K562 treated with DMSO at 1 percent for 48 hours (cell line): ENCODE data around the gene PCDHB7. TPM values are rescaled to one million over a fixed set of nuclear protein-coding genes. Genes with fewer than 3 reads are reported as not detected.

Source experiments
- total RNA-seq: library from RNA; unstranded; fragments of 300-600 nt; gene quantifications from 2 replicates; pipeline ENCODE4 v1.2.3, GENCODE V29; 2022; ENCODE audit warnings: low replicate concordance; ENCODE audit errors: extremely low read depth

The PCDHB7 gene
- not detected in 2 replicates for total RNA-seq

DNA sequence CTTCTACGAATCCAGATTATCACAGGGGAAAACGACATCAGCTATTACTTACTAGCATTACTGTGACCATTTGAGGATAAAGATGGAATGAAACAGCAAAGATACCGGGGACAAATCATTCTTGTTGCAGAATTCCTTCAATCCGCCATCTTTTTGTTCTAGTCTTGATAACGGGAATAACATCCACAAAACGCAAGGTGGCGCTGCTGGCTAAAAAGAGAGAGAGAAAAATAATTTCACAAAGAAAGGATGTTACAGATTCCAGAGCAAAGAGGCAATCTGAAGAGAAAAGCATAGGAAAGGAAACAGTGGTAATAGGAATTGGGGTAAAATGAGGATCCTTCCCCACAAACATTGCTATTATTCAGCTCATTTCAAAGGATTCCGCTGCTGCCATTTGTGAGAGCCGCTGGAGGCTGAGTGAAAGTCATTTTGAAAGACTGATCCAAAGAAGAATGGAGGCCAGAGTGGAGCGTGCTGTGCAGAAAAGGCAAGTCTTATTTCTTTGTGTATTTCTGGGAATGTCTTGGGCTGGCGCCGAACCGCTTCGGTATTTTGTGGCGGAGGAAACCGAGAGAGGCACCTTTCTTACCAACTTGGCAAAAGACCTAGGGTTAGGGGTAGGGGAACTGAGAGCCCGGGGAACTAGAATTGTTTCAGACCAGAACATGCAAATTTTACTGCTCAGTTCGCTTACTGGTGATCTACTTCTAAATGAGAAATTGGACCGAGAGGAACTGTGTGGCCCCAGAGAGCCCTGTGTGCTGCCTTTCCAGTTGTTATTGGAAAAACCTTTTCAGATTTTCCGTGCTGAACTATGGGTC, at the start of gene PCDHB7:
TSS of gene PCDHB7 (plus strand) at position 264 of the 824 bp plus-strand sequence. CDS start at position 456, 192 bp downstream.

GRCh38 chr5:141135030-141135717, 37.3 kb upstream of the PCDHB7 start, which contains the start of gene PCDHB5:
Gene PCDHB5 (plus strand): TSS chr5:141135206. CDS start chr5:141135435, 229 bp downstream.

GRCh38 chr5:141149812-141150211, 22.6 kb upstream of the PCDHB7 start, which contains the start of gene PCDHB6:
Gene PCDHB6 (plus strand): TSS chr5:141150057. CDS start chr5:141150258, 201 bp downstream.

GRCh38 chr5:141177577-141178191, 5.2 kb downstream of the PCDHB7 start, which contains the start of gene PCDHB8:
Gene PCDHB8 (plus strand): TSS chr5:141177790. CDS start chr5:141178035, 245 bp downstream.

DNA sequence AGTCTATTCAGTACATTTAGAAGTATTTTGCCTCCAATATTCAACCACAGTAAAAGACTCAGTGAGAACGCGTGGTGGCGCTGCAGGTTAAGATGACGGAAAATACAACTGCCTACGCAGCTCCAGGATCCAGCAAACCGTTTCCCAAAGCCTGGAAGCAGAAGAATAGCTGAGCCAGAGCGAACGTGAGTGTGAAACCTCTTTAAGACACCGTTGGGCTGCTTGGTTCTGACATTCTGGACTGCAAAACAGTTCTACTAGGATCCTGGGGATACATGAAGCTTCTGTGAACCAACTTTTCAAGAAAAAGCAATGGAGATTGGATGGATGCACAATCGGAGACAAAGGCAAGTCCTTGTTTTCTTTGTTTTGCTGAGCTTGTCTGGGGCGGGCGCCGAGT, 9.8 kb downstream of the PCDHB7 start, which contains the start of gene PCDHB16:
TSS of gene PCDHB16 (plus strand) at position 140 of the 400 bp plus-strand sequence. CDS start at position 313, 173 bp downstream.

DNA sequence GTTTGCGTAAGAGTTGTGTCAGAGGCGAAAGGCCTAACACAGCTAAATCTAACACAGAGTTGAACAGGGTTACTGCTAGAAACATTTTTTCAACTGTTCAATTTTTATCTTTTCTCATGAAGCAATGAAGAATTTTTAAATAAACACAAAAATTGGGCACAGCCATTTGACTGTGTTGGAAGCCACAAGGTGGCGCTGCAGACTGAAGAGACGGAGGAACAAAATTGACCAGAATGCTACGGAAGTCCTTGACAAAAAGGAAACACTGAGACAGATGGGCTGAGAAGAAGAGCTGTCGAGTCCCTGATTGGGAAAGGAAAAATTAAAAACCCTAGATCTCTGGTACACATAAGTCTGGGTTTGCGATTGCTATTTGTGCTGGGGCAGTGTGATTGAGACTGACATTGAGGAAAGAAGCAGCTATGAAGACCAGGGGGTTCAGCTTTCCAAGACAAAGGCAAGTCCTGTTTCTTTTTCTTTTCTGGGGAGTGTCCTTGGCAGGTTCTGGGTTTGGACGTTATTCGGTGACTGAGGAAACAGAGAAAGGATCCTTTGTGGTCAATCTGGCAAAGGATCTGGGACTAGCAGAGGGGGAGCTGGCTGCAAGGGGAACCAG, 14.6 kb downstream of the PCDHB7 start, which contains the start of gene PCDHB9:
TSS of gene PCDHB9 (plus strand) at position 265 of the 616 bp plus-strand sequence. CDS start at position 423, 158 bp downstream.

GRCh38 chr5:141192110-141192725, 19.8 kb downstream of the PCDHB7 start, which contains the start of gene PCDHB10:
Gene PCDHB10 (plus strand): TSS chr5:141192353. CDS start chr5:141192553, 200 bp downstream.

GRCh38 chr5:141199359-141200235, 27.2 kb downstream of the PCDHB7 start, which contains the start of gene PCDHB11:
Gene PCDHB11 (plus strand): TSS chr5:141199627. CDS start chr5:141199775, 148 bp downstream.

GRCh38 chr5:141208478-141208877, 36.0 kb downstream of the PCDHB7 start, which contains the start of gene PCDHB12:
Gene PCDHB12 (plus strand): TSS chr5:141208719. CDS start chr5:141208908, 189 bp downstream.

GRCh38 chr5:141213656-141214339, 41.4 kb downstream of the PCDHB7 start, which contains the start of gene PCDHB13:
Gene PCDHB13 (plus strand): TSS chr5:141213919. CDS start chr5:141214124, 205 bp downstream.

DNA sequence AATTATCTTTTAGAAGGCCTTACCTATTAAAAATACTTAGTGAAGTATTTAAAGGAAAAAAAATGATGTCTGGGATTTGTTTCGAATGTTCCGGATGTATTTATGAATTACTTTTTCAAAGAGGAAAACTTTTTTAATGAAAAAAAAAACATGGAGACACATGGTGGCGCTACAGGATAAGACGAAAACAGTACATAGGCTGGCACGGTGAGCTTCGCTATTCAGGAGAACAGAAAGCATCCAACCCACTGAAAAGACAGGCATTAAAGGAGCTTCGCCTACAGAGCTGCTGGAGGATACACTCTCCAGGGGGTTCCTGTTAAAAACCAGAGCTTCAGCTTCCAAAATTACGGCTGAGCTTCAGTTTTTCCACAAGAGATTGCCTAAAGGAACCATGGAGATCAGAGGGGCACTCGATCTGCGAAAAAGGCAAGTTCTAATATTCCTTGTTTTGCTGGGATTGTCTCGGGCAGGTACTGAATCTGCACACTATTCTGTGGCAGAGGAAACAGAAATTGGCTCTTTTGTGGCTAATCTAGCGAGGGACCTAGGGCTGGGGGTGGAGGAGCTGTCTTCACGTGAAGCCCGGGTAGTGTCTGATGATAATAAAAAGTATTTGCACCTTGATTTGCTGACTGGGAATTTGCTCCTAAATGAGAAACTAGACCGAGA, 50.8 kb downstream of the PCDHB7 start, which contains the start of gene PCDHB14:
TSS of gene PCDHB14 (plus strand) at position 232 of the 672 bp plus-strand sequence. CDS start at position 395, 163 bp downstream.

Other genes starting within 250 kb of the PCDHB7 start
- gene PCDHAC1, start 246.3 kb upstream of the PCDHB7 start, total RNA-seq: not detected in 2 replicates
- not detected in 2 replicates for gene PCDHAC2, start 206.2 kb upstream of the PCDHB7 start, total RNA-seq
- not detected in 2 replicates for gene PCDHB1, start 121.3 kb upstream of the PCDHB7 start, total RNA-seq
- gene PCDHB2, start 78.0 kb upstream of the PCDHB7 start, total RNA-seq: not detected in 2 replicates
- not detected in 2 replicates for gene PCDHB3, start 72.2 kb upstream of the PCDHB7 start, total RNA-seq
- not detected in 2 replicates for gene PCDHB4, start 50.8 kb upstream of the PCDHB7 start, total RNA-seq
- not detected in 2 replicates for gene PCDHB5, start 37.4 kb upstream of the PCDHB7 start, total RNA-seq
- gene PCDHB6, start 22.6 kb upstream of the PCDHB7 start, total RNA-seq: not detected in 2 replicates
- gene PCDHB8, start 5.1 kb downstream of the PCDHB7 start, total RNA-seq: not detected in 2 replicates
- not detected in 2 replicates for gene PCDHB16, start 9.7 kb downstream of the PCDHB7 start, total RNA-seq
- gene PCDHB9, start 14.5 kb downstream of the PCDHB7 start, total RNA-seq: not detected in 2 replicates
- gene PCDHB10, start 19.7 kb downstream of the PCDHB7 start, total RNA-seq: not detected in 2 replicates
- not detected in 2 replicates for gene PCDHB11, start 27.0 kb downstream of the PCDHB7 start, total RNA-seq
- not detected in 2 replicates for gene PCDHB12, start 36.1 kb downstream of the PCDHB7 start, total RNA-seq
- gene PCDHB13, start 41.3 kb downstream of the PCDHB7 start, total RNA-seq: not detected in 2 replicates
- not detected in 2 replicates for gene PCDHB14, start 50.7 kb downstream of the PCDHB7 start, total RNA-seq
- not detected in 2 replicates for gene PCDHB15, start 72.8 kb downstream of the PCDHB7 start, total RNA-seq
- gene SLC25A2, start 131.4 kb downstream of the PCDHB7 start, total RNA-seq: not detected in 2 replicates
- not detected in 2 replicates for gene TAF7, start 148.1 kb downstream of the PCDHB7 start, total RNA-seq
- not detected in 2 replicates for gene PCDHGA1, start 157.9 kb downstream of the PCDHB7 start, total RNA-seq
- not detected in 2 replicates for gene PCDHGA2, start 166.1 kb downstream of the PCDHB7 start, total RNA-seq
- gene PCDHGA3, start 171.2 kb downstream of the PCDHB7 start, total RNA-seq: not detected in 2 replicates
- not detected in 2 replicates for gene PCDHGB1, start 177.5 kb downstream of the PCDHB7 start, total RNA-seq
- not detected in 2 replicates for gene PCDHGA4, start 182.4 kb downstream of the PCDHB7 start, total RNA-seq
- gene PCDHGB2, start 187.3 kb downstream of the PCDHB7 start, total RNA-seq: not detected in 2 replicates
- gene PCDHGA5, start 191.5 kb downstream of the PCDHB7 start, total RNA-seq: not detected in 2 replicates
- gene PCDHGB3, start 197.6 kb downstream of the PCDHB7 start, total RNA-seq: not detected in 2 replicates
- gene PCDHGA6, start 201.2 kb downstream of the PCDHB7 start, total RNA-seq: not detected in 2 replicates
- not detected in 2 replicates for gene PCDHGA7, start 210.1 kb downstream of the PCDHB7 start, total RNA-seq
- not detected in 2 replicates for gene PCDHGB4, start 215.1 kb downstream of the PCDHB7 start, total RNA-seq
- not detected in 2 replicates for gene PCDHGA8, start 220.0 kb downstream of the PCDHB7 start, total RNA-seq
- not detected in 2 replicates for gene PCDHGB5, start 225.3 kb downstream of the PCDHB7 start, total RNA-seq
- gene PCDHGA9, start 230.1 kb downstream of the PCDHB7 start, total RNA-seq: not detected in 2 replicates
- not detected in 2 replicates for gene PCDHGB6, start 235.4 kb downstream of the PCDHB7 start, total RNA-seq
- gene PCDHGA10, start 240.3 kb downstream of the PCDHB7 start, total RNA-seq: not detected in 2 replicates
- gene PCDHGB7, start 245.0 kb downstream of the PCDHB7 start, total RNA-seq: not detected in 2 replicates
- not detected in 2 replicates for gene PCDHGA11, start 248.4 kb downstream of the PCDHB7 start, total RNA-seq